Renal pelvis (tissue), 4 donors: ENCODE data around the gene DCUN1D2. TPM values are rescaled to one million over a fixed set of nuclear protein-coding genes. Genes with fewer than 3 reads are reported as not detected.
A peak's percentile ranks its signal among the peaks of the same experiment; 100 is the strongest.

Source experiments
- DNase-seq: peaks from one replicate; pipeline ENCODE4 v3.0.0-alpha.2; 2013
- polyA plus RNA-seq, 3 donors: library from polyadenylated mRNA; unstranded; fragments of 120-200 nt; gene quantifications; one replicate each; pipeline ENCODE4 v1.2.1, GENCODE V29; 2013; ENCODE audit not compliant: insufficient read length in 3 of 3

DCUN1D2 gene
- polyA plus RNA-seq, 3 donors = 16.9 to 29.6 (median 29.5) TPM

GRCh38 chr13:113411216-113412023 is 79.1 kb downstream of the DCUN1D2 start:
- no peak for DNase-seq

GRCh38 chr13:113410472-113411201 is 79.9 kb downstream of the DCUN1D2 start:
- peak; percentile 76 for DNase-seq

GRCh38 chr13:113408562-113408961 is 81.9 kb downstream of the DCUN1D2 start:
- DNase-seq = no peak

GRCh38 chr13:113407531-113408393 is 82.7 kb downstream of the DCUN1D2 start:
- no peak for DNase-seq

GRCh38 chr13:113407103-113407530 is 83.4 kb downstream of the DCUN1D2 start:
- no peak for DNase-seq

- no peak for DNase-seq
Measured at GRCh38 chr13:113406321-113407102, 84.0 kb downstream of the DCUN1D2 start.

Other genes with a start within 250 kb of the DCUN1D2 start
- 100 to 1,000 TPM; 174 to 186 (median 178) TPM for gene LAMP1, start 193.5 kb downstream of the DCUN1D2 start, polyA plus RNA-seq
- 10 to 100 TPM; 14.1 to 23.1 (median 21.3) TPM for gene GRTP1, start 126.6 kb downstream of the DCUN1D2 start, polyA plus RNA-seq
- gene ADPRHL1, start 37.2 kb downstream of the DCUN1D2 start, polyA plus RNA-seq = 1 to 10 TPM; 2.8 to 5.6 (median 4.7) TPM
- gene TFDP1, start 94.0 kb upstream of the DCUN1D2 start, polyA plus RNA-seq = 10 to 100 TPM; 81.7 to 87.4 (median 85.3) TPM
- gene ATP4B, start 167.5 kb upstream of the DCUN1D2 start, polyA plus RNA-seq = under 1 TPM; 0.27 to 0.53 (median 0.44) TPM
- gene GRK1, start 176.5 kb upstream of the DCUN1D2 start, polyA plus RNA-seq = under 1 TPM; 0.06 to 0.30 (median 0.11) TPM